HEK293 (cell line): ENCODE results near the gene ABHD16B.

ENCODE experiments used
- BCL11A ChIP-seq: fragments of 450-650 bp; formaldehyde crosslinking; IDR thresholded peaks from 2 replicates; pipeline ENCODE4 v1.5.1; 2016; ENCODE audit warnings: low read depth, missing biosample characterization, missing genetic modification characterization
- GLI2 ChIP-seq: fragments of 450-650 bp; formaldehyde crosslinking; IDR thresholded peaks from 2 replicates; pipeline ENCODE4; 2017; ENCODE audit warnings: missing biosample characterization, missing genetic modification characterization, low read depth, borderline replicate concordance
- GLIS1 ChIP-seq: fragments of 450-650 bp; formaldehyde crosslinking; IDR thresholded peaks from 2 replicates; pipeline ENCODE4 v1.5.1; 2016; ENCODE audit warnings: missing biosample characterization, missing genetic modification characterization
- MEIS1 ChIP-seq: sonication (generic); formaldehyde crosslinking; IDR thresholded peaks from 2 replicates; pipeline ENCODE4 v1.8.1; 2022; ENCODE audit warnings: missing genetic modification reagents, mild to moderate bottlenecking, borderline replicate concordance
- OVOL3 ChIP-seq: fragments of 450-650 bp; formaldehyde crosslinking; IDR thresholded peaks from 2 replicates; pipeline ENCODE4 v1.5.1; 2016; ENCODE audit warnings: missing biosample characterization, missing genetic modification characterization
- SETDB1 ChIP-seq: IDR thresholded peaks from one replicate; pipeline ENCODE4 v1.6.1; 2017; ENCODE audit warnings: mild to moderate bottlenecking, low read length, moderate library complexity, mixed read lengths; ENCODE audit not compliant: insufficient read length
- SP7 ChIP-seq: fragments of 450-650 bp; formaldehyde crosslinking; IDR thresholded peaks from 2 replicates; pipeline ENCODE4 v1.5.1; 2016; ENCODE audit warnings: missing biosample characterization, missing genetic modification characterization
- TRIM28 ChIP-seq: IDR thresholded peaks from 2 replicates; pipeline ENCODE4 v1.6.1; 2011; ENCODE audit warnings: low read length, control low read depth, borderline replicate concordance
- WT1 ChIP-seq: fragments of 450-650 bp; formaldehyde crosslinking; IDR thresholded peaks from 2 replicates; pipeline ENCODE4 v1.5.1; 2016; ENCODE audit warnings: missing biosample characterization, missing genetic modification characterization
- YY1 ChIP-seq: fragments of 450-650 bp; formaldehyde crosslinking; IDR thresholded peaks from 2 replicates; pipeline ENCODE4 v1.5.1; 2018; ENCODE audit warnings: missing biosample characterization, missing genetic modification characterization
- ZBTB1 ChIP-seq: fragments of 450-650 bp; formaldehyde crosslinking; IDR thresholded peaks from 2 replicates; pipeline ENCODE4 v1.5.1; 2016; ENCODE audit warnings: missing biosample characterization, missing genetic modification characterization
- ZBTB20 ChIP-seq: fragments of 450-650 bp; formaldehyde crosslinking; IDR thresholded peaks from 2 replicates; pipeline ENCODE4 v1.5.1; 2016; ENCODE audit warnings: missing biosample characterization, missing genetic modification characterization
- ZBTB8A ChIP-seq: fragments of 450-650 bp; formaldehyde crosslinking; IDR thresholded peaks from 2 replicates; pipeline ENCODE4 v1.5.1; 2016; ENCODE audit warnings: missing biosample characterization, missing genetic modification characterization
- ZNF2 ChIP-seq: fragments of 450-650 bp; formaldehyde crosslinking; IDR thresholded peaks from 2 replicates; pipeline ENCODE4 v1.5.1; 2016; ENCODE audit warnings: missing biosample characterization, missing genetic modification characterization
- ZNF202 ChIP-seq: fragments of 450-650 bp; formaldehyde crosslinking; IDR thresholded peaks from 2 replicates; pipeline ENCODE4 v1.5.1; 2016; ENCODE audit warnings: missing biosample characterization, missing genetic modification characterization, borderline replicate concordance
- ZNF214 ChIP-seq: fragments of 450-650 bp; formaldehyde crosslinking; IDR thresholded peaks from 2 replicates; pipeline ENCODE4 v1.5.1; 2017; ENCODE audit warnings: missing biosample characterization, mild to moderate bottlenecking, missing genetic modification characterization, borderline replicate concordance
- ZNF23 ChIP-seq: fragments of 450-650 bp; formaldehyde crosslinking; IDR thresholded peaks from 2 replicates; pipeline ENCODE4 v1.5.1; 2016; ENCODE audit warnings: missing biosample characterization, missing genetic modification characterization, borderline replicate concordance
- ZNF24 ChIP-seq: fragments of 450-650 bp; formaldehyde crosslinking; IDR thresholded peaks from 2 replicates; pipeline ENCODE4 v1.5.1; 2016; ENCODE audit warnings: missing biosample characterization, missing genetic modification characterization
- ZNF302 ChIP-seq: fragments of 450-650 bp; formaldehyde crosslinking; IDR thresholded peaks from 2 replicates; pipeline ENCODE4 v1.5.1; 2016; ENCODE audit warnings: missing biosample characterization, missing genetic modification characterization, low read depth
- ZNF341 ChIP-seq: fragments of 450-650 bp; formaldehyde crosslinking; IDR thresholded peaks from 2 replicates; pipeline ENCODE4; 2016; ENCODE audit warnings: low read depth, missing biosample characterization, missing genetic modification characterization
- ZNF391 ChIP-seq: fragments of 450-650 bp; formaldehyde crosslinking; IDR thresholded peaks from 2 replicates; pipeline ENCODE4 v1.5.1; 2016; ENCODE audit warnings: low read depth, missing biosample characterization, missing genetic modification characterization, borderline replicate concordance
- ZNF529 ChIP-seq: fragments of 450-650 bp; formaldehyde crosslinking; IDR thresholded peaks from 2 replicates; pipeline ENCODE4 v1.5.1; 2017; ENCODE audit warnings: missing genetic modification characterization, missing biosample characterization; ENCODE audit not compliant: insufficient replicate concordance
- ZNF654 ChIP-seq: fragments of 450-650 bp; formaldehyde crosslinking; IDR thresholded peaks from 2 replicates; pipeline ENCODE4 v1.5.1; 2016; ENCODE audit warnings: low read depth, missing biosample characterization, missing genetic modification characterization
- TF ChIP-seq, protein P1 (sequence below): fragments of 450-650 bp; formaldehyde crosslinking; IDR thresholded peaks from 2 replicates; pipeline ENCODE4; 2016; ENCODE audit warnings: missing biosample characterization, missing genetic modification characterization
- TF ChIP-seq, protein P2 (sequence below): fragments of 450-650 bp; formaldehyde crosslinking; conservative IDR thresholded peaks from 2 replicates; pipeline ENCODE4 v1.5.1; 2016; ENCODE audit warnings: low read depth, missing biosample characterization, missing genetic modification characterization
- TF ChIP-seq, protein P3 (sequence below): fragments of 450-650 bp; formaldehyde crosslinking; IDR thresholded peaks from 2 replicates; pipeline ENCODE4 v1.5.1; 2016; ENCODE audit warnings: missing biosample characterization, missing genetic modification characterization
- TF ChIP-seq, protein P4 (sequence below): fragments of 450-650 bp; formaldehyde crosslinking; IDR thresholded peaks from 2 replicates; pipeline ENCODE4 v1.5.1; 2016; ENCODE audit warnings: missing biosample characterization, missing genetic modification characterization, low read depth
- TF ChIP-seq, protein P5 (sequence below): fragments of 450-650 bp; formaldehyde crosslinking; IDR thresholded peaks from 2 replicates; pipeline ENCODE4 v1.5.1; 2017; ENCODE audit warnings: missing biosample characterization, missing genetic modification characterization

The ABHD16B gene

DNA sequence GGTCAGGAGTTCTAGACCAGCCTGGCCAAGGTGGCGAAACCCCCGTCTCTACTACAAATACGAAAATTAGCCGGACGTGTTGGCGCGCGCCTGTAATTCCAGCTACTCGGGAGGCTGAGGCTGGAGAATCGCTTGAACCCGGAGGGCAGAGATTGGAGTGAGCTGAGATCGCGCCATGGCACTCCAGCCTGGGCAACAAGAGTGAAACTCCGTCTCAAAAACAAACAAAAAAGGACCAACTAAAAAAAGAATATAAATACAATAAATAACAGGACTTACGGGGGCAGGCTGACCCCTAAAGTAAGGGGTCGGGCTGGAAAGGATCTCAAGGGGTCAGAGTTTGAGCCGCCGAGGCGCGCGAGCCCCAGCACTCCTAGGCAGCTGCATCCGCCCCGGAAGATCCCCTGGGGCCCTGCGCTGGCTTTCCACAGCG is 3.3 kb downstream of the ABHD16B start (continued):
- TF ChIP-seq, protein P1, sequence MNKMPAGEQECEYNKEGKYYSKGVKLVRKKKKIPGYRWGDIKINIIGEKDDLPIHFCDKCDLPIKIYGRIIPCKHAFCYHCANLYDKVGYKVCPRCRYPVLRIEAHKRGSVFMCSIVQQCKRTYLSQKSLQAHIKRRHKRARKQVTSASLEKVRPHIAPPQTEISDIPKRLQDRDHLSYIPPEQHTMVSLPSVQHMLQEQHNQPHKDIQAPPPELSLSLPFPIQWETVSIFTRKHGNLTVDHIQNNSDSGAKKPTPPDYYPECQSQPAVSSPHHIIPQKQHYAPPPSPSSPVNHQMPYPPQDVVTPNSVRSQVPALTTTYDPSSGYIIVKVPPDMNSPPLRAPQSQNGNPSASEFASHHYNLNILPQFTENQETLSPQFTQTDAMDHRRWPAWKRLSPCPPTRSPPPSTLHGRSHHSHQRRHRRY (tag by site-specific recombination) = no peak
- TF ChIP-seq ZBTB8A (tag by site-specific recombination) (peak; percentile 67; the same call in 1 of the 2 replicates), ZBTB1 (tag by site-specific recombination) (no peak), MEIS1 (CRISPR knock-in tag) (no peak), ZNF202 (tag by site-specific recombination) (no peak), SETDB1 (no peak), ZNF302 (tag by site-specific recombination) (no peak), TRIM28 (no peak), YY1 (peak; percentile 75; the same call in 1 of the 2 replicates), ZBTB20 (tag by site-specific recombination) (no peak; the same call in 1 of the 2 replicates), ZNF391 (tag by site-specific recombination) (no peak), OVOL3 (peak; percentile 45; the same call in 1 of the 2 replicates), ZNF24 (tag by site-specific recombination) (no peak), ZNF2 (peak; percentile 38; the same call in 1 of the 2 replicates), GLIS1 (tag by site-specific recombination) (peak; percentile 63), BCL11A (tag by site-specific recombination) (peak; percentile 52; the same call in 1 of the 2 replicates), ZNF654 (tag by site-specific recombination) (no peak), ZNF529 (tag by site-specific recombination) (no peak), ZNF214 (tag by site-specific recombination) (no peak), ZNF341 (tag by site-specific recombination) (no peak), GLI2 (tag by site-specific recombination) (no peak), WT1 (tag by site-specific recombination) (0 out of 2 replicates have a peak, but pooled peaks have one; percentile 9), SP7 (tag by site-specific recombination) (peak; percentile 57; the same call in 1 of the 2 replicates), ZNF23 (no peak)
- TF ChIP-seq, protein P2, sequence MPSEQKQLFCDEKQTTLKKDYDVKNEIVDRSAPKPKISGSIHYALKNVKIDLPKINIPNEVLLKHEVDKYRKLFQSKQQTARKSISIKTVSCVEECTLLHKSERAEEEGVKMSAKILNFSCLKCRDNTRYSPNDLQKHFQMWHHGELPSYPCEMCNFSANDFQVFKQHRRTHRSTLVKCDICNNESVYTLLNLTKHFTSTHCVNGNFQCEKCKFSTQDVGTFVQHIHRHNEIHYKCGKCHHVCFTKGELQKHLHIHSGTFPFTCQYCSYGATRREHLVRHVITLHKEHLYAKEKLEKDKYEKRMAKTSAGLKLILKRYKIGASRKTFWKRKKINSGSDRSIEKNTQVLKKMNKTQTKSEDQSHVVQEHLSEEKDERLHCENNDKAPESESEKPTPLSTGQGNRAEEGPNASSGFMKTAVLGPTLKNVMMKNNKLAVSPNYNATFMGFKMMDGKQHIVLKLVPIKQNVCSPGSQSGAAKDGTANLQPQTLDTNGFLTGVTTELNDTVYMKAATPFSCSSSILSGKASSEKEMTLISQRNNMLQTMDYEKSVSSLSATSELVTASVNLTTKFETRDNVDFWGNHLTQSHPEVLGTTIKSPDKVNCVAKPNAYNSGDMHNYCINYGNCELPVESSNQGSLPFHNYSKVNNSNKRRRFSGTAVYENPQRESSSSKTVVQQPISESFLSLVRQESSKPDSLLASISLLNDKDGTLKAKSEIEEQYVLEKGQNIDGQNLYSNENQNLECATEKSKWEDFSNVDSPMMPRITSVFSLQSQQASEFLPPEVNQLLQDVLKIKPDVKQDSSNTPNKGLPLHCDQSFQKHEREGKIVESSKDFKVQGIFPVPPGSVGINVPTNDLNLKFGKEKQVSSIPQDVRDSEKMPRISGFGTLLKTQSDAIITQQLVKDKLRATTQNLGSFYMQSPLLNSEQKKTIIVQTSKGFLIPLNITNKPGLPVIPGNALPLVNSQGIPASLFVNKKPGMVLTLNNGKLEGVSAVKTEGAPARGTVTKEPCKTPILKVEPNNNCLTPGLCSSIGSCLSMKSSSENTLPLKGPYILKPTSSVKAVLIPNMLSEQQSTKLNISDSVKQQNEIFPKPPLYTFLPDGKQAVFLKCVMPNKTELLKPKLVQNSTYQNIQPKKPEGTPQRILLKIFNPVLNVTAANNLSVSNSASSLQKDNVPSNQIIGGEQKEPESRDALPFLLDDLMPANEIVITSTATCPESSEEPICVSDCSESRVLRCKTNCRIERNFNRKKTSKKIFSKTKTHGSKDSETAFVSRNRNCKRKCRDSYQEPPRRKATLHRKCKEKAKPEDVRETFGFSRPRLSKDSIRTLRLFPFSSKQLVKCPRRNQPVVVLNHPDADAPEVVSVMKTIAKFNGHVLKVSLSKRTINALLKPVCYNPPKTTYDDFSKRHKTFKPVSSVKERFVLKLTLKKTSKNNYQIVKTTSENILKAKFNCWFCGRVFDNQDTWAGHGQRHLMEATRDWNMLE (tag by site-specific recombination) = no peak
- TF ChIP-seq, protein P3, sequence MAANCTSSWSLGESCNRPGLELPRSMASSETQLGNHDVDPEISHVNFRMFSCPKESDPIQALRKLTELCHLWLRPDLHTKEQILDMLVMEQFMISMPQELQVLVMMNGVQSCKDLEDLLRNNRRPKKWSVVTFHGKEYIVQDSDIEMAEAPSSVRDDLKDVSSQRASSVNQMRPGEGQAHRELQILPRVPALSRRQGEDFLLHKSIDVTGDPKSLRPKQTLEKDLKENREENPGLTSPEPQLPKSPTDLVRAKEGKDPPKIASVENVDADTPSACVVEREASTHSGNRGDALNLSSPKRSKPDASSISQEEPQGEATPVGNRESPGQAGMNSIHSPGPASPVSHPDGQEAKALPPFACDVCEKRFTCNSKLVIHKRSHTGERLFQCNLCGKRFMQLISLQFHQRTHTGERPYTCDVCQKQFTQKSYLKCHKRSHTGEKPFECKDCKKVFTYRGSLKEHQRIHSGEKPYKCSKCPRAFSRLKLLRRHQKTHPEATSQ (tag by site-specific recombination) = no peak
- TF ChIP-seq, protein P4, sequence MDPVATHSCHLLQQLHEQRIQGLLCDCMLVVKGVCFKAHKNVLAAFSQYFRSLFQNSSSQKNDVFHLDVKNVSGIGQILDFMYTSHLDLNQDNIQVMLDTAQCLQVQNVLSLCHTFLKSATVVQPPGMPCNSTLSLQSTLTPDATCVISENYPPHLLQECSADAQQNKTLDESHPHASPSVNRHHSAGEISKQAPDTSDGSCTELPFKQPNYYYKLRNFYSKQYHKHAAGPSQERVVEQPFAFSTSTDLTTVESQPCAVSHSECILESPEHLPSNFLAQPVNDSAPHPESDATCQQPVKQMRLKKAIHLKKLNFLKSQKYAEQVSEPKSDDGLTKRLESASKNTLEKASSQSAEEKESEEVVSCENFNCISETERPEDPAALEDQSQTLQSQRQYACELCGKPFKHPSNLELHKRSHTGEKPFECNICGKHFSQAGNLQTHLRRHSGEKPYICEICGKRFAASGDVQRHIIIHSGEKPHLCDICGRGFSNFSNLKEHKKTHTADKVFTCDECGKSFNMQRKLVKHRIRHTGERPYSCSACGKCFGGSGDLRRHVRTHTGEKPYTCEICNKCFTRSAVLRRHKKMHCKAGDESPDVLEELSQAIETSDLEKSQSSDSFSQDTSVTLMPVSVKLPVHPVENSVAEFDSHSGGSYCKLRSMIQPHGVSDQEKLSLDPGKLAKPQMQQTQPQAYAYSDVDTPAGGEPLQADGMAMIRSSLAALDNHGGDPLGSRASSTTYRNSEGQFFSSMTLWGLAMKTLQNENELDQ (tag by site-specific recombination) = no peak
- TF ChIP-seq, protein P5, sequence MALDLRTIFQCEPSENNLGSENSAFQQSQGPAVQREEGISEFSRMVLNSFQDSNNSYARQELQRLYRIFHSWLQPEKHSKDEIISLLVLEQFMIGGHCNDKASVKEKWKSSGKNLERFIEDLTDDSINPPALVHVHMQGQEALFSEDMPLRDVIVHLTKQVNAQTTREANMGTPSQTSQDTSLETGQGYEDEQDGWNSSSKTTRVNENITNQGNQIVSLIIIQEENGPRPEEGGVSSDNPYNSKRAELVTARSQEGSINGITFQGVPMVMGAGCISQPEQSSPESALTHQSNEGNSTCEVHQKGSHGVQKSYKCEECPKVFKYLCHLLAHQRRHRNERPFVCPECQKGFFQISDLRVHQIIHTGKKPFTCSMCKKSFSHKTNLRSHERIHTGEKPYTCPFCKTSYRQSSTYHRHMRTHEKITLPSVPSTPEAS (tag by site-specific recombination) = peak; percentile 46; the same call in 1 of the 2 replicates
